ENCODE measurements around the gene CLRN3.

The CLRN3 gene

GRCh38 chr10:127882391-127882790, 10.3 kb downstream of the CLRN3 start:
- DNase-seq (ENCODE audit: insufficient read length, low spot score) (no peak), FAIRE-seq (no peak)
- no peak for TF ChIP-seq POLR2A (IDR thresholded peaks at IDR 0.05; ENCODE audit: low read depth, low read length)

- FAIRE-seq: no peak
- DNase-seq (ENCODE audit: insufficient read length, low spot score): no peak
- TF ChIP-seq POLR2A (IDR thresholded peaks at IDR 0.05; ENCODE audit: low read depth, low read length): no peak
Observed at GRCh38 chr10:127881262-127881661, 11.5 kb downstream of the CLRN3 start.

- no peak for DNase-seq (ENCODE audit: insufficient read length, low spot score)
- TF ChIP-seq POLR2A (IDR thresholded peaks at IDR 0.05; ENCODE audit: low read depth, low read length): no peak
- no peak for FAIRE-seq
Observed at GRCh38 chr10:127880557-127880956, 12.2 kb downstream of the CLRN3 start.

- FAIRE-seq: no peak
- TF ChIP-seq POLR2A (IDR thresholded peaks at IDR 0.05; ENCODE audit: low read depth, low read length): no peak
- no peak for DNase-seq (ENCODE audit: insufficient read length, low spot score)
Observed at GRCh38 chr10:127878475-127879055, 14.2 kb downstream of the CLRN3 start.

- no peak for DNase-seq (ENCODE audit: insufficient read length, low spot score)
- FAIRE-seq: no peak
- TF ChIP-seq POLR2A (IDR thresholded peaks at IDR 0.05; ENCODE audit: low read depth, low read length): no peak
Observed at GRCh38 chr10:127877699-127878098, 15.0 kb downstream of the CLRN3 start.

- TF ChIP-seq POLR2A (IDR thresholded peaks at IDR 0.05; ENCODE audit: low read depth, low read length): no peak
- FAIRE-seq: no peak
- DNase-seq (ENCODE audit: insufficient read length, low spot score): no peak
Observed at GRCh38 chr10:127877116-127877515, 15.6 kb downstream of the CLRN3 start.

- no peak for TF ChIP-seq POLR2A (IDR thresholded peaks at IDR 0.05; ENCODE audit: low read depth, low read length)
- no peak for DNase-seq (ENCODE audit: insufficient read length, low spot score)
- FAIRE-seq: no peak
Observed at GRCh38 chr10:127875916-127876315, 16.8 kb downstream of the CLRN3 start.

GRCh38 chr10:127875449-127875765, 17.3 kb downstream of the CLRN3 start:
- no peak for TF ChIP-seq POLR2A (IDR thresholded peaks at IDR 0.05; ENCODE audit: low read depth, low read length)

GRCh38 chr10:127874671-127875448, 17.9 kb downstream of the CLRN3 start:
- DNase-seq (ENCODE audit: insufficient read length, low spot score) (no peak), FAIRE-seq (no peak)

More at GRCh38 chr10:127875449-127875765, 17.3 kb downstream of the CLRN3 start:
- FAIRE-seq (no peak), DNase-seq (ENCODE audit: insufficient read length, low spot score) (no peak)

GRCh38 chr10:127873901-127874470, 18.8 kb downstream of the CLRN3 start:
- DNase-seq (ENCODE audit: insufficient read length, low spot score) (no peak), FAIRE-seq (no peak)
- no peak for TF ChIP-seq POLR2A (IDR thresholded peaks at IDR 0.05; ENCODE audit: low read depth, low read length)

More at GRCh38 chr10:127874671-127875448, 17.9 kb downstream of the CLRN3 start:
- TF ChIP-seq POLR2A (IDR thresholded peaks at IDR 0.05; ENCODE audit: low read depth, low read length): no peak

- FAIRE-seq (no peak), DNase-seq (ENCODE audit: insufficient read length, low spot score) (no peak)
- TF ChIP-seq POLR2A (IDR thresholded peaks at IDR 0.05; ENCODE audit: low read depth, low read length): no peak
Observed at GRCh38 chr10:127872871-127873600, 19.7 kb downstream of the CLRN3 start.

GRCh38 chr10:127872011-127872761, 20.6 kb downstream of the CLRN3 start:
- DNase-seq (ENCODE audit: insufficient read length, low spot score) (no peak), FAIRE-seq (no peak)
- no peak for TF ChIP-seq POLR2A (IDR thresholded peaks at IDR 0.05; ENCODE audit: low read depth, low read length)

- no peak for TF ChIP-seq POLR2A (IDR thresholded peaks at IDR 0.05; ENCODE audit: low read depth, low read length)
- FAIRE-seq (no peak), DNase-seq (ENCODE audit: insufficient read length, low spot score) (no peak)
Observed at GRCh38 chr10:127871631-127872010, 21.1 kb downstream of the CLRN3 start.

GRCh38 chr10:127869329-127869728, 23.4 kb downstream of the CLRN3 start:
- FAIRE-seq: no peak
- DNase-seq (ENCODE audit: insufficient read length, low spot score): no peak
- TF ChIP-seq POLR2A (IDR thresholded peaks at IDR 0.05; ENCODE audit: low read depth, low read length): no peak
